HepG2 (cell line): ENCODE data around the gene RNU1-2. TPM values are rescaled to one million over a fixed set of nuclear protein-coding genes. Genes with fewer than 3 reads are reported as not detected.

Source experiments
- AKNA ChIP-seq: sonication (generic); formaldehyde crosslinking; IDR thresholded peaks from 2 replicates; pipeline ENCODE4 v1.4.0; 2020; ENCODE audit warnings: missing genetic modification reagents, borderline replicate concordance
- DNMT1 ChIP-seq: sonication (generic); formaldehyde crosslinking; IDR thresholded peaks from 2 replicates; pipeline ENCODE4 v1.5.1; 2020; ENCODE audit warnings: mild to moderate bottlenecking, missing genetic modification reagents
- HNF4G ChIP-seq, 2 experiments: sonication (generic) in 1 of 2; formaldehyde crosslinking in 1 of 2; IDR thresholded peaks; 2 replicates each; pipeline versions ENCODE4 v1.4.0 to v1.6.1; 2011 to 2020; ENCODE audit warnings: borderline replicate concordance in 2 of 2, low read depth in 2 of 2, mild to moderate bottlenecking in 2 of 2, low read length in 1 of 2, missing genetic modification reagents in 1 of 2, moderate library complexity in 1 of 2
- NPAS2 ChIP-seq: sonication (generic); formaldehyde crosslinking; IDR thresholded peaks from 2 replicates; pipeline ENCODE4 v1.8.0; 2022; ENCODE audit warnings: mild to moderate bottlenecking, missing genetic modification reagents, borderline replicate concordance
- RCOR2 ChIP-seq: IDR thresholded peaks from 2 replicates; pipeline ENCODE4 v1.6.1; 2016; ENCODE audit warnings: missing biosample characterization, missing genetic modification reagents
- SNAI1 ChIP-seq: sonication (generic); formaldehyde crosslinking; IDR thresholded peaks from 2 replicates; pipeline ENCODE4 v1.5.0; 2020; ENCODE audit warnings: mild to moderate bottlenecking, missing genetic modification reagents, borderline replicate concordance
- SP1 ChIP-seq, 2 experiments: fragments of 450-650 bp in 1 of 2; sonication (generic) in 1 of 2; formaldehyde crosslinking in 1 of 2; IDR thresholded peaks; 2 replicates each; pipeline versions ENCODE4 v1.4.0 to v1.6.1; 2016 to 2020; ENCODE audit warnings: missing genetic modification reagents in 1 of 2
- SPEN ChIP-seq: sonication (generic); formaldehyde crosslinking; IDR thresholded peaks from 2 replicates; pipeline ENCODE4 v1.5.1; 2020; ENCODE audit warnings: low read depth, mild to moderate bottlenecking, missing genetic modification reagents
- TSC22D2 ChIP-seq: sonication (generic); formaldehyde crosslinking; IDR thresholded peaks from 2 replicates; pipeline ENCODE4 v1.5.1; 2020; ENCODE audit warnings: missing genetic modification reagents, mild to moderate bottlenecking, borderline replicate concordance
- ZNF136 ChIP-seq: sonication (generic); formaldehyde crosslinking; IDR thresholded peaks from 2 replicates; pipeline ENCODE4 v1.8.1; 2022; ENCODE audit warnings: low read depth, mild to moderate bottlenecking, moderate library complexity, missing genetic modification reagents
- ZNF343 ChIP-seq: sonication (generic); formaldehyde crosslinking; IDR thresholded peaks from 2 replicates; pipeline ENCODE4 v1.4.0; 2020; ENCODE audit warnings: mild to moderate bottlenecking, missing genetic modification reagents
- ZNF75D ChIP-seq: sonication (generic); formaldehyde crosslinking; IDR thresholded peaks from 2 replicates; pipeline ENCODE4 v1.8.1; 2023; ENCODE audit warnings: missing genetic modification reagents, mild to moderate bottlenecking, borderline replicate concordance
- polyA plus RNA-seq, 8 experiments: library from polyadenylated mRNA; depleted of rRNA in 3 of 8; stranded (reverse) in 7 of 8; unstranded in 1 of 8; fragments of >200 nt; fragmentation: Illumina TruSeq in 4 of 8; extraction: Trizol in 4 of 8; gene quantifications; 2 replicates each; pipeline versions ENCODE4 v1.2.1 to v1.2.3, GENCODE V29; 2011 to 2016; ENCODE audit warnings: low read depth in 4 of 8, missing spikeins in 1 of 8, mixed read lengths in 1 of 8; ENCODE audit not compliant: insufficient read depth in 1 of 8
- total RNA-seq, 5 experiments: library from RNA; depleted of rRNA; stranded (reverse); fragments of >200 nt; fragmentation: Illumina TruSeq; extraction: Trizol; gene quantifications; 2 replicates each; pipeline ENCODE4 v1.2.3, GENCODE V29; 2016; ENCODE audit warnings: low read depth in 1 of 5
- TF ChIP-seq, protein P1 (sequence below): sonication (generic); formaldehyde crosslinking; IDR thresholded peaks from 2 replicates; pipeline ENCODE4 v1.4.0; 2020; ENCODE audit warnings: mild to moderate bottlenecking, missing genetic modification reagents
- TF ChIP-seq, protein P2 (sequence below): sonication (generic); formaldehyde crosslinking; IDR thresholded peaks from 2 replicates; pipeline ENCODE4 v1.8.0; 2022; ENCODE audit warnings: mild to moderate bottlenecking, missing genetic modification reagents

The RNU1-2 gene
- total and polyA plus RNA-seq, 2 of the 13 experiments (the other 11 are each of a cell fraction or from before 2014, with no cell fraction given), result under 0.01 to 11,018 TPM

GRCh38 chr1:16904560-16905109 is 8.9 kb downstream of the RNU1-2 start (continued):
- TF ChIP-seq, protein P1, sequence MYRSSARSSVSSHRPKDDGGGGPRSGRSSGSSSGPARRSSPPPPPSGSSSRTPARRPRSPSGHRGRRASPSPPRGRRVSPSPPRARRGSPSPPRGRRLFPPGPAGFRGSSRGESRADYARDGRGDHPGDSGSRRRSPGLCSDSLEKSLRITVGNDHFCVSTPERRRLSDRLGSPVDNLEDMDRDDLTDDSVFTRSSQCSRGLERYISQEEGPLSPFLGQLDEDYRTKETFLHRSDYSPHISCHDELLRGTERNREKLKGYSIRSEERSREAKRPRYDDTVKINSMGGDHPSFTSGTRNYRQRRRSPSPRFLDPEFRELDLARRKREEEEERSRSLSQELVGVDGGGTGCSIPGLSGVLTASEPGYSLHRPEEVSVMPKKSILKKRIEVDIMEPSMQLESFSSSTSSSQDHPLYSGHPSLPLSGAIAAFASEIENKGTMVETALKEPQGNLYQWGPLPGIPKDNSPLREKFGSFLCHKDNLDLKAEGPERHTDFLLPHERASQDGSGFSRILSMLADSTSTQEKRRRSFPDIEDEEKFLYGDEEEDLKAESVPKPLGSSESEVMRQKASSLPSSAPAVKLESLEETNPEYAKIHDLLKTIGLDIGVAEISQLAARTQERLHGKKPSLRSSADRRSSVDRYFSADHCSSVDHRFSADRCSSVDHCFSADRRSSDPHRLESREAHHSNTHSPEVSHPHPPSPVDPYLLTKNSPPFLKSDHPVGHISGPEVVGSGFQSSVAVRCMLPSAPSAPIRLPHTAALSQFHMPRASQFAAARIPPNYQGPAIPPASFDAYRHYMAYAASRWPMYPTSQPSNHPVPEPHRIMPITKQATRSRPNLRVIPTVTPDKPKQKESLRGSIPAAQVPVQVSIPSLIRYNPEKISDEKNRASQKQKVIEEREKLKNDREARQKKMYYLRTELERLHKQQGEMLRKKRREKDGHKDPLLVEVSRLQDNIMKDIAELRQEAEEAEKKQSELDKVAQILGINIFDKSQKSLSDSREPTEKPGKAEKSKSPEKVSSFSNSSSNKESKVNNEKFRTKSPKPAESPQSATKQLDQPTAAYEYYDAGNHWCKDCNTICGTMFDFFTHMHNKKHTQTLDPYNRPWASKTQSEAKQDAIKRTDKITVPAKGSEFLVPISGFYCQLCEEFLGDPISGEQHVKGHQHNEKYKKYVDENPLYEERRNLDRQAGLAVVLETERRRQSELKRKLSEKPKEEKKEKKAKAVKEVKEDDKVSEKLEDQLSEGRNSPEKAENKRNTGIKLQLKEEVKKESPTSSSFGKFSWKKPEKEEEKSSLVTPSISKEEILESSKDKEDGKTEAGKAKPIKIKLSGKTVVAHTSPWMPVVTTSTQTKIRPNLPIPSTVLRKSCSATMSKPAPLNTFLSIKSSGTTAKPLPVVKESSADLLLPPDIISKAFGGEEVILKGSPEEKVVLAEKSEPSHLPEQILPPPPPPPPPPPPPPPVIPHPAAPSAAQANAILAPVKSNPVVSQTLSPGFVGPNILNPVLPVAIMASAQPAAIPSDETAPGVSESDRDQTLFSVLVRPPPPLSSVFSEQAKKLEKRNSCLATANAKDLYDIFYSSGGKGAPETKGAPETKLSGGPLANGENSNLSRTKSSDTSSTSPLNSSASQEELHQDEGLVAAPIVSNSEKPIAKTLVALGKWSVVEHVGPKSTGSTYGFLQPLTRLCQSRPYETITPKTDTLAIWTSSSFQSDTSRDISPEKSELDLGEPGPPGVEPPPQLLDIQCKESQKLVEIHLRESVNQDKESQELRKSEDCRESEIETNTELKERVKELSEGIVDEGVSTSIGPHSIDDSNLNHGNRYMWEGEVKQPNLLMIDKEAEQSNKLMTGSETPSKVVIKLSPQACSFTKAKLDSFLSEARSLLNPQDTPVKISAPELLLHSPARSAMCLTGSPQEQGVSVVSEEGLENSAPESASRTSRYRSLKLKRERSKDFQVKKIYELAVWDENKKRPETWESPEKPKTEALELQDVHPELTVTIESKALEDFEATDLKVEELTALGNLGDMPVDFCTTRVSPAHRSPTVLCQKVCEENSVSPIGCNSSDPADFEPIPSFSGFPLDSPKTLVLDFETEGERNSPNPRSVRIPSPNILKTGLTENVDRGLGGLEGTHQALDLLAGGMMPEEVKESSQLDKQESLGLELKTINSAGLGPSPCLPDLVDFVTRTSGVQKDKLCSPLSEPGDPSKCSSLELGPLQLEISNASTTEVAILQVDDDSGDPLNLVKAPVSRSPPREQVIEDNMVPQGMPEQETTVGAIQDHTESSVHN (CRISPR knock-in tag), result no peak
- TF ChIP-seq DNMT1 (no peak), SNAI1 (CRISPR knock-in tag) (no peak), HNF4G (IDR thresholded peaks at IDR 0.05; ENCODE audit: borderline replicate concordance, low read depth, low read length) (no peak), HNF4G (CRISPR knock-in tag; IDR thresholded peaks at IDR 0.05; ENCODE audit: borderline replicate concordance, low read depth) (no peak), ZNF343 (CRISPR knock-in tag) (no peak), ZNF75D (CRISPR knock-in tag) (no peak), TSC22D2 (CRISPR knock-in tag) (no peak), RCOR2 (0 out of 2 replicates have a peak, but pooled peaks have one; percentile 9), AKNA (CRISPR knock-in tag) (no peak), SPEN (CRISPR knock-in tag) (peak; percentile 62), SP1 (IDR thresholded peaks at IDR 0.05) (no peak), SP1 (CRISPR knock-in tag; IDR thresholded peaks at IDR 0.05) (peak; percentile 35; the same call in 1 of the 2 replicates), NPAS2 (no peak), ZNF136 (CRISPR knock-in tag) (no peak)
- TF ChIP-seq, protein P2, sequence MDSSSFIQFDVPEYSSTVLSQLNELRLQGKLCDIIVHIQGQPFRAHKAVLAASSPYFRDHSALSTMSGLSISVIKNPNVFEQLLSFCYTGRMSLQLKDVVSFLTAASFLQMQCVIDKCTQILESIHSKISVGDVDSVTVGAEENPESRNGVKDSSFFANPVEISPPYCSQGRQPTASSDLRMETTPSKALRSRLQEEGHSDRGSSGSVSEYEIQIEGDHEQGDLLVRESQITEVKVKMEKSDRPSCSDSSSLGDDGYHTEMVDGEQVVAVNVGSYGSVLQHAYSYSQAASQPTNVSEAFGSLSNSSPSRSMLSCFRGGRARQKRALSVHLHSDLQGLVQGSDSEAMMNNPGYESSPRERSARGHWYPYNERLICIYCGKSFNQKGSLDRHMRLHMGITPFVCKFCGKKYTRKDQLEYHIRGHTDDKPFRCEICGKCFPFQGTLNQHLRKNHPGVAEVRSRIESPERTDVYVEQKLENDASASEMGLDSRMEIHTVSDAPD (CRISPR knock-in tag), result no peak
